ENCODE data around the gene FBXO4.

- TF ChIP-seq, protein P1, sequence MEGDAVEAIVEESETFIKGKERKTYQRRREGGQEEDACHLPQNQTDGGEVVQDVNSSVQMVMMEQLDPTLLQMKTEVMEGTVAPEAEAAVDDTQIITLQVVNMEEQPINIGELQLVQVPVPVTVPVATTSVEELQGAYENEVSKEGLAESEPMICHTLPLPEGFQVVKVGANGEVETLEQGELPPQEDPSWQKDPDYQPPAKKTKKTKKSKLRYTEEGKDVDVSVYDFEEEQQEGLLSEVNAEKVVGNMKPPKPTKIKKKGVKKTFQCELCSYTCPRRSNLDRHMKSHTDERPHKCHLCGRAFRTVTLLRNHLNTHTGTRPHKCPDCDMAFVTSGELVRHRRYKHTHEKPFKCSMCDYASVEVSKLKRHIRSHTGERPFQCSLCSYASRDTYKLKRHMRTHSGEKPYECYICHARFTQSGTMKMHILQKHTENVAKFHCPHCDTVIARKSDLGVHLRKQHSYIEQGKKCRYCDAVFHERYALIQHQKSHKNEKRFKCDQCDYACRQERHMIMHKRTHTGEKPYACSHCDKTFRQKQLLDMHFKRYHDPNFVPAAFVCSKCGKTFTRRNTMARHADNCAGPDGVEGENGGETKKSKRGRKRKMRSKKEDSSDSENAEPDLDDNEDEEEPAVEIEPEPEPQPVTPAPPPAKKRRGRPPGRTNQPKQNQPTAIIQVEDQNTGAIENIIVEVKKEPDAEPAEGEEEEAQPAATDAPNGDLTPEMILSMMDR (conservative IDR thresholded peaks at IDR 0.05) = no peak; the same call in 1 of the 2 replicates
- no peak for TF ChIP-seq EZH2 (IDR thresholded peaks at IDR 0.05; ENCODE audit: low read depth)
These were observed 43.2 kb downstream of the FBXO4 start for GRCh38 chr5:41968153-41968723.
